HG03439 (cell line): ENCODE results near the gene ATP8A1.

Experiments used
- ATAC-seq: cut with Tn5 transposase; IDR thresholded peaks from one replicate; pipeline ENCODE4 v1.9.1; 2021; ENCODE audit warnings: mild to moderate bottlenecking, moderate library complexity; ENCODE audit not compliant: unreplicated experiment

The ATP8A1 gene

DNA sequence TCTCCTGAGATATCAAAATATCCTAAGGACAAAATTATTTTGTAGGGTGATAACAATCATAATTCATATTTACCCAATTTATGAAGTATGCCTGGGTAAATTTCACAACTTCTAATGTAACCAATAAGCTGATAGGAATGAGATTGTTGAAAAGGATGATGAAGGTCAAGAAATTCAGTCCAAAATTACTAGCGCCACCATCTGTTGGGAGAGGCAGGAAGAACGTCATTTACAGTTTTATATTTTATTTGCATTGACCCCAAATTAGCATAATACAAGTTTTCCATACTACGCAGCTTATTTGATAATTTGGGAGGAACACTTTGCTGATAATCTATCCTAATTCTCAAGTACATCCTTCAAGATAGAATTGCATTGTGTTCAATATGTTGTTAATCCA is 78.7 kb downstream of the ATP8A1 start:
- ATAC-seq: no peak

DNA sequence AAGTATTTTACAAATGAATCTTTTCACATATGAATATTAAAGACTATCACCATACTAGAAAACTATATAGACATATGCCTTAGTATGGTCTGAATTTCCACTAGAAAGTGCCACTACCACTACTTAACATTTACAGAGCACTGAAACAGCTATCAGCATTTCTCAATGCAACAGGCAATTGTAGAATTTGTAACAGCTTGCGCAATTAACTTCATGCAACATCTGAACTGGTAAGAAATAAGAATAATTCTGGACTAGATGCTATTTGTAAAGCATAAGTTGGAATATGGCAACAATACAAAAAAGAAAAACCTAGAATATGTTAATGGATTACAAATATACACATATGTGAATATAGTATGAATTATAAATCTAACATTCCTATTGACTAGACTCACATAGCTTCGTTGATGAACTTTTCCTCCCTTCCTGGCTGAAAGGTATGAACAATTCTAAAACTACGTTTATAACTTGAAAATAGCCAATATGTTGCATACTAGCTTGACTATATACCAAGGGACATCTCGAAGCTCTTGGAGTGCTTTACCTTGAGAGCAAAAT is 82.0 kb downstream of the ATP8A1 start:
- no peak for ATAC-seq

DNA sequence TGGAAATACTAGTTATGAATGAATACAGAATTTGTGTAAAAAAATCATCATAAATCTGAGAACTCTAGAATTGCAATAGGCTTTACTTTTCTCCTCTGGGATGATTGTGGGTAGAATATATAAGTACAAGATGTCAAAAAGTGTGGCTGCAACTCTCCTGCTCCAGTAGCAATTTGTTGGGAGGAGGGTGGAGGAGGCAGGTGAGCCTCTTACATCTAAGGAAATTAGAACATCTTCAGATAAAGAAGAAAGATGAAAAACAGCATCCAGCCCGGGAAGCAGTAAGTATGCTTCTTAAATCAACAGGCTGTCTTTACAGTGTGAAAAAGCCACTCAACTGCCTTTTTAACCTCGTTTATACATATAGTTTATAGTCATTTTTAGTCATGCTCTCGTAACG is 83.7 kb downstream of the ATP8A1 start:
- no peak for ATAC-seq

DNA sequence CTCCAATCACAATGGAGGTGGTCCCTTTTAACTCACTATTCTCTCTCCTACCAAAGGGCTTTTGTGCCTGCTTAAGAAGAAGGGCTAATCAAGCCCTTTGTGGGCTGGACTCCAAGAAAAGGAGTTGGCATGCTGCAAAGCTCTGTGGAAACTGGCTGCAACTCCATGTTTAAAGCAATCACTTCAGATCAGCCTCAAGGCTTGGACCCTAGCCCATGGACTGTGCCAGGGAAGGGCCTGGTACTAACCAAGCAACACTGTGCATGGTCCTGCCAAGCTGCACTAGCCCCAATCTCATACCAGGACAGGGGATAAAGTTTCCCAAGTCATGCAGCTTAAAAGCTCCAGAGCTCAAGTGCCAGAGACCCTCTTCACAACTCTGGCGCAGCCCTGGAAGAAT is 86.7 kb downstream of the ATP8A1 start:
- no peak for ATAC-seq

DNA sequence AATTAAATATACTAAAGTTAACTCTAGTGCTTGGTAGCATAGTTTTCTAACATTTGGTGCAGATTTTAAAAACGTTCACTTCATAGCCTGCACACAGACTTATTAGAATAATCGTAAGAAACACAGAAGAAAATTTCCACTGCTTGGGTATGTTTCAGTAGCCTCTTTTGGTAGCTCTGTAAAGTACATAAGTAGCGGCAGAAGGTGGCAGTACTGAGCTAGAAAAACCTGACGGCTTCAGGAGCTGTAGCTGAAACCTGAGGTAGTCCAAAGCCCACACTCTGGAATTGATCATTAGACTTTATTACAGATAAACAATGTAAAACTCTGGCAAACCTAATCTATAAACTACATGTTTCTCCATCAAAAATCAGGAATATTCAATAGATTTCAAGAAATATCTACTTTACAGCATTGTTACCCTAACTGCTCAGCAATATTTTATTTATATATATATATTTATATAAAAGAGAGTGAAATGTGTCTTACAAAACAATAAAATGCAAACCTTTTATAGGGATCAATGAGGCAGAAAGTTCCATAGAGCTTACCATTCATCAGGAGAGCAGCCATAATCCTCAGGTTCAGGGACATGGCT is 88.2 kb downstream of the ATP8A1 start:
- ATAC-seq: no peak

DNA sequence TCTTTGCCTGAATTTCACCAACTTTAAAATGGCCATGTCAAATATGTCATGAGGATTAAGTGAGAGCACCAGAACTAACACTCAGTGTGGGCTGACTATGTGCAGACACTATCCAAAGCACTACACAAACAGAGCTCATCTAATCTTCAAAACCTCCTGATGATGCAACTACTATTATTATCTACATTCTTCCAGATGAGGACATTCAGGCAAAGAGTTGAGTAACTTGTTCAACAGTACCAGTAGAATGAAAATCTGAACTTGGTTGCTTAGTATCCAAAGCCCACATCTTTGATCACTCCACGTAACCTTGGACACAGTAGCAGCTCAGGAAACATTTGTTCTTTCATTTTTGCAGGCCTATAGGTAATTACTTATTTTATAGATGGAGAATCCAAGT is 90.1 kb downstream of the ATP8A1 start:
- no peak for ATAC-seq

DNA sequence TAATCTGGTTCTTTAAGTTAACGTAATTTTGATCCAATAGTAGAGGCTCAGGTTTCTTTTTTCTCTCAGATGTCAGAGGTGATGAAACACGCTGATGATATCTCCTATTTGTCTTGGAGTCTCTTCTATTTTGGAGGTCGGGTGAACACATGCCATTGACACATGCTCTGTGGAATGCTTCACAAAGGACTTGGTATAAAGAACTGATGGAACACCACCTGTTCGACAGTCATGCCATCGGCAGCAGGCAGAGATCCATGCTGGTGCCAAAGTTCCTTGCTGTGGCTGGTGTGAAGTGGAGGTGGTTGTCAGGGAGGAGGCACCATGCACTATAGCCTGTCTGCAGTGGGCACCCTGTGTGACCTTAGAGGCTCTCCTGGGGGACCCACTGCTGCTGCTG is 94.9 kb downstream of the ATP8A1 start:
- no peak for ATAC-seq

DNA sequence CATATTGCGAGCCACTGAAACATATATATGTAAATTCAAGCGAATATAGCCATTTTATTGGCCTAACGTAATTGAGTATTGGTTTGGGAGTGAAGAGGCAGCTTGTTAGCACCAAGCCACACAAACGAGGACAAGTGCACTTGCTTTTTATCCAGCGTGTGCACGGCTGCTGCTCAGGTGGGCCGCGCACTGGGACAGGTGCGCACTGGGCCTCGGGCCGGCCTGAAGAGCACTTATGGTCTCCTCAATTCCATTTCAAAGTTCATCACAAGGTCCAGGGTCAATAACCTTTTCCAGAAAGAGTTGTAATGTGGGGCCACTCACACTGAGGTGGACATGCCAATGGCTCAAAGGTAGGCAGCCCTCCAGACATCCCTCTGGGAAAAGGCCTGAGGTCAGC is 95.9 kb downstream of the ATP8A1 start:
- ATAC-seq: no peak

DNA sequence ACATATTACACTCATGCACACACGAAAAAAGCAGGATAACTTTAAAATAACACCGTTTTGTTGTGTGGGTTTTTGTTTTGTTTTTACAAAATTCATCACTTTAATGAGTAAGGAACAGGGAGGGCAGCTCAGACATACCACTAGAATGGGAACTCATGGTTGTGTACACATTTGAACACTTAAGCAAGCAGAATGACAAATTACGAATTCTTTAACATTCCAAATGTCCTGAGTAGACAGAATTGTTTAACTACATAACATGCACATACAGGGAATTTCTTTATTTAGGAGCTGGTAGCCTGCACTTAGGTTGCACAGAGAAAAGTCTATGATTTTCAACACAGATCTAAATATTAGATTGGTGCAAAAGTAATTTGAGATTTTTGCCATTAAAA is 96.4 kb downstream of the ATP8A1 start:
- ATAC-seq: no peak

DNA sequence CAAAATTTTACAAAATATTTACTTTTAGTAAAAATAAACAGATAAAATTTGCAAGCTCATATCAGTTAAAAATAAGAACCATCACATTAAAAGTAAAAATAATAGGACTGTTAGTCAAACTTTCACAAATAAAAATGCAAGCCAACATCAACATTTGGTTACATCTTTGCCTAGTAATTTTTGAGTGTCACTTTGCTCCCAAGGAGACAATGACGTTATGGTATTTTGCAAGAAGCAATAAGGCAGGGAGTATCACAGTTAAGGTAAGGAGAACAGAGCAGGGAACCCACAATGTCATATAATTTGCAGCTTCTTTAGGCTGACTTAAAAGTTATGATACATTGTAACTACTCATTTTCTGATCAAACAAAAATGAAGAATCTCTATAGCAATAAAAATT is 98.7 kb downstream of the ATP8A1 start:
- no peak for ATAC-seq

DNA sequence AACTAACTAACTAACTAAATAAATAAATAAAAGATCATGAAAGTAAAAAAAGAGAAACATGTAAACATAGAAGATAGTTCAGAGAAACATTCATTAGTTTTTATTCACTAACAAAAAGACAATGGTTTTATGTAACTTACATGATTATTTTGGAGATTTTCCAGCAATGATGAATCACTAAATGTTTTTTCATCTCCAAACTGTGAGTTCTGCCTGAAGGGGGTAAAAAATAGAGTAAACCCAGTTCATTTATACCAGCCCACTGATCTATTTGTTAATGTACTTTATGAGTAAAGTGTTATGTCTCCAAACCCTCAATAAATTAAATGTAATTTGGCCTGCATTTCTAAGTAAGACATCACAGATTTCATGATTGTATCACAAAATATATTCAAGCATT is 101.1 kb downstream of the ATP8A1 start:
- no peak for ATAC-seq

DNA sequence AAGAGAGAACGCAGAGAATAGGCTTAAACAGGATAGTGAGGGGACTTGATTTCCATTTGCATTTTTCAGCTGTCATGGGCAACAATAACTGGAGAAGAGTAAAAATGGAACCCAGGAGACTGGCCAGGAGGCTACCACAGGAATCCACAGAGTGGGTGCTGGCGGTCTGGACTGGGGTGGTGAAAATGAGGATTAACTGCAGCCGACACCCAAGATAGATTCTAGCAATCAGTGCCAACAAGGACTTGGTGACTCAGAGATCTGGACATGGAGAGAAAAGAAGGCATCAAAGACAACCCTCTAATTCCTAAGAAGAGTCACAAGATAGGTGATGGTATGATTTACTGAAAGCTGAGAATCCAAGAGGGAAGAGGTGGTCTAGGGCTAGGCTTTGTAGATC is 102.8 kb downstream of the ATP8A1 start:
- no peak for ATAC-seq

DNA sequence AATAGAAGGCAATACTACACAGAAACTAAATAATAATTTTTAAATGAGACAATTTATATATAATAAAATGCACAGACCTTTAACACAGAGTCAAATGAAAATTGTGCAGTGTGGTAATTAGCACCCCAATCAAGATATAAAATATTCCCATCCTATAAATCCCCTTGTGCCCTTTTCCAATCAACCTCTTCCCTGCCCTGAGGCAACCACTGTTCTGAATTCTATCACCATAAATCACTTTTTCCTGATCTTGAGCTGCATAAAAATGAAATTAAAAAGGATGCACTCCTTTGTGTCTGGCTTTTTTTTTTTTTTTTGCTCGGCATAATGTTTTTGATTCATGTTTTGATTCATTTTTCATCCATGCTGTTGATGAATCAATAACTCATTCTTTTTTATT is 107.0 kb downstream of the ATP8A1 start:
- ATAC-seq: no peak

DNA sequence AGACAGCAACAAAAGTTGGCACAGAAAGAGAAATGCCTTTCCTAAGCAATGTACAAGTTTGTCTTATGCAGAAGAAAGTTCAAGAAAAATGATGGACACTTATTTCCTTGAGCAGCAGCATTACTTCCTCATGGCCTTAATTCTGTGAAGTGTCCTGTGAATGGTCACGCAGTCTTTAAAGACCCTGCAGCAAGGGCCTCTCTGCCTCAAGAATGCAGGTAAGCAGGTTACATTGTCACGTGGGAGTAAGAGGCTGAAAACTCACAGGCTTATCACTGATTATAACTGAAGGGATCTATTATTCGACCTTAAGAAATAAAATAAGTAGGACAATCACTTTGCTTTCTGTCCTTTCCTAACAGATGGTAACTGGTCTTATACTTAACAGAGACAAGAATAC is 109.1 kb downstream of the ATP8A1 start:
- no peak for ATAC-seq

DNA sequence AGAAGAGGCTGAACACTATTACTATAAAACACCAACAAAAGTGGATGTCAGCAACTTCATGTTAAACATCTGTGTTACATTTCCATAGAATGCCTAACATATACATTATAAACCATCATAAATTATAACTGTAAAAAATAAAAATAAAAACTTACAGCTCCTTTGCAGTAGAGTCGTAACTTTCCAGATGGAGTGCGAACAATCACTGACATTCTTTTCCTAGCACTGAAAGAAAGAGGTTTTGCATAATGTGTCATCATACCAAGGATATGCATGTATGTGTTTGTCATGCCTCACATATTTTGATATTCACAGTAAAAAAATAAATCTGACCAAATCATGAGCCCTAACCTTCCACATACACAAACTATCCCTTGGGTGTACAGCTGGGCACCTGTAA is 113.1 kb downstream of the ATP8A1 start:
- ATAC-seq: no peak

DNA sequence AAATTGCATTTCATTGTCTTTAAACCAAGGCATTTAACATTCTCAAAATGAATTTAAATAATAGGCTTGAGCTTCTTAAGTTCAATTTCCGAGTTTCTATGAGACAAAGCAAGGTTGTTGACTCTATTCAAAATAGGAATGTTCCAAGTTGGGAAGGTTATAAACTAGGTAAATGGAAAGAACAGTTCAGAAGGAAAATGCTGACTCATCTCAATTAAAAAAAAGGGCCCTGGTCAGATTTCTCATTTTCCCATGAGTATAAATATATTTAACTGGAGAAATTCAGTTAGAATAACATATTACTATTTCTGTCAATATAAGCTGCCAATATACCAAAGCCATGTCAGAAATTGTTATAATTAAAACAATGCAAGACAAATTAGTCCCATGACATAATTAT is 113.8 kb downstream of the ATP8A1 start:
- no peak for ATAC-seq

DNA sequence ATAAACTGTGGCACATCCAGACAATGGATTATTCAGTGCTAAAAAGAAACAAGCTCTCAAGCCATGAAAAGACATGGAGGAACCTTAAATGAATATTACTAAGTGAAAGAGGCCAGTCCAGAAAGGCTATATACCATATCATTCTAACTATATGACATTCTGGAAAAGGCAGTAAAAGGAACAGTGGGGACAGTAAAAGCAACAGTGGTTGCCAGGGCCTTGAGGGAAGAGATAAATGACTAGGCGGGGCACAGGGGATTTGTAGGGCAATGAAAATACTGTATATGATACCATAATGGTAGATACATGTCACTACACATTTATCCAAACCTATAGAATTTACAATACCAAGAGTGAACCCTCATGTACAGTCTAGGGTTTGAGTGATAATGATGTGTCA is 115.3 kb downstream of the ATP8A1 start:
- no peak for ATAC-seq

DNA sequence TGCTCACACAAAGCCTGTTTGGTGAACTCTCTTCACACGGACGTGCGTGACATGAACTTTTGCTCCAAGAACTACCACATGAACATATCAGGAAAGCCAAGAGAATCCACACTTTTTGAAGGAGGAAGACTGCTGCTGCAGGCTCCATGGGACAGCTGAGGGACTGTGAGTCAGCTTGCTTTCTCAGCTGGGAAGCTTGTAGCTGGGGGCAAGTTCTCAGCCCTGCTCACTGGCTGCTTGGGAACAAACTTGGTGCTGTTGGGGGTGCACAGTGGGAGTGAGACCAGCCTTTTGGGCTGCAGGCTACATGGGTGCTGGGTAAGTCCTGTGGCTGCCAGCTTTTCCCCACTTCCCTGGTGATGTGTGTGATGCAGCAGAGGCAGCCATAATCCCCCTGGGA is 123.9 kb downstream of the ATP8A1 start:
- no peak for ATAC-seq

DNA sequence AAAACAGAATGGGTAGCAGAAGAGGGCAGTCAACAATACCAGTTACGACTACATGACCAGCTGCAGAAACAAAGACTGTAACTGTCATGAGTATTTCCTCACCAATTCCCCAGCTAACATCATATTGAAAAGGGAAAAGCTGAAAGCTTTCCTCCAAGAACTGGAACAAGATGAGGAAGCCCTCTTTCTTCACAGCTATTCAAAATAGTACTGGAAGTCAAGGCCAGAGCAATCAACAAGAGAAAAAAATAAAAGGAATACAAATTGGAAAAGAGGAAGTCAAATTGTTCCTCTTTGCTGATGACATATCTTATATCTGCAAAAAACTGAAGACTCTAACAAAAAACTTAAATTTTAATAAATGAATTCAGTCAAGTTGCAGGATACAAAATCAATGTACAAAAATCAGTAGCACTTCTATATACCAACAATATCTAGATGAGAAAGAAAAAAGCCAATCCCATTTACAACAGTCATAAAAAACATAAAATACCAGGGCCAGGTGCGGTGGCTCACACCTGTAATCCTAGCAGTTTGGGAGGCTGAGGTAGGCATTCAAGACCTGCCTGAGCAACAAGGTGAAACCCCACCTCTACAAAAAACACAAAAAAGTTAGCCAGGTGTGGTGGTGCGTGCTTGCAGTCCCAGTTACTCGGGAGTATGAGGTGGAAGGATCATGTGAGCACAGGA is 125.4 kb downstream of the ATP8A1 start:
- no peak for ATAC-seq

DNA sequence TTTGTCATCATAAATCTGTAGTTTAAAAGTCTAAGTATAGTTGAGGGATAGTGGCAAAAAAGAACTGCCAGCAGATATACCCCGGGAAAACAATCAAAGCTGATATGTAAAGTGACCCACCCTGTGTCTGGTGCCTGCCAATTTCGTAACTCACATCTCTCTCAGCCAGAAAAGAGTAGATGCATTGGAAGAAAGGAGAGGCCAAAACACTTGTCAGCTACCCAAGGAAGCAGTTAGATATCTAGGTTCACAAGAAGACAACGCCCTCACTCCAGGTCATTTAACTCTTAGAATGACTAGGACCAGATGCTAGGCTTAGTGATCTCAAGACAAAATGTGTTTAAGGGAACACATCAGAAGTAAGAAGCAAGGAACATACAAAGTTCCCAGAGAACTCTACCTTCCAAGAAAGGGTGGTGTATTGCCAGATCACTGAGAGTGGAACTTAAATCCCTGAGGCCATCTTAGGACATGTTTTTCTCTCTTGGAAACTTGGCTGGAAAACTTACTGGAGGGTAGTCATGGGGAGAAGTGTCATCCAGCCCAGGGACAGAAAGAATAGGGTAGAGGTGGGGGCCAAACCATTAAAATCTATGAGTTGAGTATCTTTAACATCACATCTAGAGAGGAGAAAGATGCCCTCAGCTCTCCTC is 133.7 kb downstream of the ATP8A1 start:
- ATAC-seq: no peak

DNA sequence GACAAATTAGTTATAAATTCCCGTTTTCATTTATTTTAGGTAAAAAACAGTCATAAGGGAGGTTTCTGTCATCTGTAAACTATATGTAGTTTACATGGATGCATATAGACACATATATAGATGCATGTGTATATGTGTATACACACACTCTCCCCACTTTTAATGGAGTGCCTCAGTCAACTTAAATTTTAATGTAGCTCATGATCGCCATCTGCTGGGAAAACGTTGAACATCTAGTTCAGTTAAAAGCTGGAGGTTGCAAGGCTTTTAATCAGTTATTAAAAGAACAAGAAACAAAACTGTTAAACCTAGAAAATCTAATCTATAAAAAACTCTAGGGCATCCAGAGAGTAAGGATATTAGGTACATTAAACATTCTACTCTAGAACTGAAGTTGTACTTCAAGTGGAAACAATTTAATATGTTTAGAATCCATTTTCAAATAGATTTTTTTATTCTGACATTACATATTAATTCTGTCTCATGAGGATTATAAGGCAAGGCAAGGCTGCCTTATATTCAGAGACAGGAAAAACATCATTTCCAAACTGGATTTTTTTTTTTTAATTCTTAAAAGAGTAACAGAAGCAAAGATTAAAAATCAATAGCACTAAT is 137.0 kb downstream of the ATP8A1 start:
- peak; percentile 51 for ATAC-seq
